Stimulated activated CD4-positive, alpha-beta T cell treated with anti-CD3 and anti-CD28 coated beads, Interleukin-2, amount 100 ng/mL, for 24 hours (primary cell): ENCODE measurements around the gene SLC13A5.
"Not testable (repeated sequence)": the region's sequence is repeated elsewhere in the genome, so short reads cannot be mapped to it uniquely, and the experiment has no call there.

ENCODE experiments used
- DNase-seq, 2 donors: peaks; one replicate each; pipeline ENCODE4 v3.0.0-alpha.2; 2020

Gene SLC13A5

DNA sequence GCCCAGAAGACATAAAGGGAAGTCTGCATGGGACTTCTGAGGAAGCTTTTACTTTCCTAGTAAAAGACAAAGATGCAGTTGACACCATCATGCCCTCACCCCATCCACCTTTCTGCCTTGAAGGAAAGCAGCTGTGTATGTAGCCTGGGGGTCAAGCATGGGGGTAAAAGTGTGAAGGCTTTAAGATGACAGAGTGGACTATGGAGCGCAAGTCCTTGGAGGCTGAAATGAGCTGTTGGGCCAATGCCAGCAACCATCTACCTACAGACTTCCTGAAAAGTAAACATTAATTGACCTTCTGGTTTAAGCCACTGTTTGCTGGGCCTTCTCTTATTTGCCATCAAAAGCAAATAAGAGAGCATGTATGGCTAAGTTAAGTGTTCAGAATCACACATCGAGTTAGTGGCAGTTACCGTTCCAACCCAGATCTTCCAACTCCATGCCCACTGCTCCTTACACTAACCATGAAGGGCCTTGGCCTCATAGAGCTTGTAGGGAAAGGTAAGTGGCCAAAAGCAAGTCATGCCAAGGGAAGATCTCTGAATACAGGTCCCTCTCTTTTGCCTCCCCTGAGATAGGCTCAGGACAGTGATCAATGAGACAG is 30.0 kb downstream of the SLC13A5 start:
- no peak for DNase-seq

DNA sequence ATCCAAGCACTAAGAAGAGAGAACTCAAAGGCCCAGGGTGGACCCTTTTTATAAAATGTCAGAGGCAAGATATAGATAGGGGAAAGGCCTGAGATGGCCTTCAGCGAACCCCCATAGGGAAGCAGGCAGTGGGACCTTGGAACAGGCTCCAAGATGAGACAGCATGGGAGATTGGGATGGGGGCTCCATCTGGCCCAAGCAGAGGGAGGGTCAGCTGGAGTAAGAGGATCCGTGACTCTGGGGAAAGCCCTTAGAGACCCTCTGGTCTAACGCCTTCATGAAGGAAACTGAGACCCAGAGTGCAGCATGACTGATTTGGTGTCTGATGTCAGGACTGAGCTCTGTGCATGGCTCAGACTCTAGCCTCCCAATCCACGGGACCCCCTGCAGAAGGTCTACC is 30.8 kb downstream of the SLC13A5 start:
- no peak for DNase-seq

DNA sequence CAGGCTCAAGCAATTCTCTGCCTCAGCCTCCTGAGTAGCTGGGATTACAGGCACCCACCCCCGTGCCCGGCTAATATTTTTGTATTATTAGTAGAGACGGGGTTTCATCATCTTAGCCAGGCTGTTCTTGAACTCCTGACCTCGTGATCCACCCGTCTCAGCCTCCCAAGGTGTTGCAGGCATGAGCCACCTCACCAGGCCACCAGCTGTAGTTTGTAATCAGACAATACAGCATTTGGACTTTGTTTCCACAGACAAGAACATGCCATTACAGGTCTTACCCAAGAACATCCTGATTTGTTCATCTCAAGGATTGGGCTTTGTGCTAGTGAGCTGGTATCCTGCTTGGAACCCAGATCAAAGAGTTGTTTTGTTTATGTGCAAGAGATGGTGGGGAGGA is 31.5 kb downstream of the SLC13A5 start:
- no peak for DNase-seq

DNA sequence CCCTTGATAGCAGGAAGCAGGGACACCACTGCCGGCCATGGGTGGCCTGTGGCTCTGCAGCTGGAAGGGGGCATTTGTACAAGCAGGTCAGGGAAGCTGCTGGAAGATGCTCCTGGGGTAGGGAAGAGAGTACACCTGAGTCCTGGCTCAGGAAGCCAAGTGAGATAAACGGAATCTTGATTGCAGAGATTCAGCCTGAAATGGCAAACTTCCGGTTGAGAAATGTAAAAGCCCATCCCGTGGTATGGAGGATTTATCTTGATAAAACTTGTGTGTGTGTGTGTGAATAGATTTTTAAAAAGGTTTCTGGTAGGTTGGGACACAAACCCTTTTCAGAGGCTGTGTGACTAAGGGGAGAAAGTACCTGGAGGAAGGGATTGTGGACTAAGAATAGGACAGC is 32.0 kb downstream of the SLC13A5 start:
- no peak for DNase-seq

DNA sequence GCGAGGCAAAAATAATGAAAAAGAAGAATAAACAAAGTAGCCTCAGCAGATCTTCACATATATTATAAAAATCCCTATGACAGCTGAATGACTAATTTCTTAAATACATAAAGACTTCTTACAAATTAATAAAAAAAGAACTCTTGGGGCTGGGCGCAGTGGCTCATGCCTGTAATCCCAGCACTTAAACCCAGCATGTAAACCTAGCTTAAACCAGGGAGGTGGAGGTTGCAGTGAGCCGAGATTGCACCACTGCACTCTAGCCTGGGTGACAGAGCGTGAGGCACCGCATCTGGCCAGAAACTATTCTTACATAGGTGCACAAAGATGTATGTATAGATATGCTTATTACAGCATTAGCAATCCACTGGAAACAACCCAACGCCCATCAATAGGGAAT is 33.9 kb downstream of the SLC13A5 start:
- DNase-seq: no peak

DNA sequence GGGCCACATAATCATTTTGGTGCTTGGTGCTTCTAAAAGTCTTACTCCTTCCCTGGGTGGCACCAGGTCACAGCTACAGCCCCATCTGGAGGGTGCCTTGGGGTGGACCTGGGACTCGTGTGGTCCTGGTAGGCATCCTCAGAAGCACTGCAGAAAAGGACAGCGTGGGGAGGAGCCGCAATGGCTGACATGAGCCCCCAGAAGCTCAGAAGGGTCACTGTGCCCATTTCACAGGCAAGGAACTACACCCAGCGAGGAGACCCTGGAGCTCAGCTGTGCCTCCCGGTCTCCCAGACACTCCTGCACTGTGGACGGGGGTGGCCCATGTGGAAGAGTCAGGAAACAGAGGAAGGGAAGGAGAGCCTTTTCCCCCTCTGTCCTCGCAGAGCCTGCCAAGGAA is 35.2 kb downstream of the SLC13A5 start:
- DNase-seq: no peak

DNA sequence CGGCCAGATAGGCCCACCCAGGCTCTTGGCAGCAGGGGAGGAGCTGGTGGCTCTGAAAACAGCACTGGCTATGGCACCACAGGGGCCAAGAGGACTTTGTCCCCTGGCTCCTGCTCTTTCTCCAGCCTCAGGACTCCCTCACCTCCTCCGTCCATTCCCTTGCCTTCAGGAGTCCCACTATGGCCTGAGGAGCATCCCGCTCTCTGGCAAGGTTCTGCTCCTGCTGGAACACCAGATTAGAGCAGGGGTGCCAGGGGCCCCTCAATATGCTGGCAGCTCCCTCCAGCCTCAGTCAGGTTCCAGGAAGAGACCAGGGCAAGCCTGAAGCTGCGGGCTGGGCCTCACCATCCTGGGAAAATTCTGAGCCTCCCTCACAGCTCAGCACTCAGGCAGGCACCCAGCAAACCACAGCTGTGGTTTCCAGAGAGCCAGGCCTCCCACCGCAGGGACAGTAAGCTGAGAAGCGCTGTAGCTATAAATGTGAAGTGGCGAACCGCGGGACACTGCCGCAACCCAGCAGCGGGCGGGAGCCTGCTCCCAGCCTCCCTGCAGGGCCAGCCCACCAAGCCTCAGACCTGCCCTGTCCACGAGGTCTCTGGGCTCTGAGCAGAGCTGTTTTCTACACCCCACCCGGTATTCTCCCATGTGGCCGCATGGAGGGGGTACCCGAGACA is 35.9 kb downstream of the SLC13A5 start:
- DNase-seq: peak in 1 of 2 donors; percentile 24

DNA sequence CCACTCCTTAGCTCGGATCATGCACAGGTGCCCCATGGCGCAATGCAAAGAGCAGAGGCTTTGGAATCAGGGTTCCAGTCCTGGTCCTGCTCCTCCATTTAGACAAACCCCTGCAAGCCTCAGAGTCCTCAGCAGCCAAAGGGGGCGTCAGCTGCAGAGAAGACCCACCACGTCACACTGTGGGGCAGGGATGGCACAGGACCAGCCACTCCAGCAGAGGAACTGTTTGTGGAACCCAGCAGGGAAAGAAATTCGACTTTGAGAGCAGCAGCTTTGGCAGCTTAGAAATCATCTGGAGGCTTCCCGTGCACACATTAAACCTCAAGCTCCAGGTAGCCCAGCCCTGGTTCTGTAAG is 36.4 kb downstream of the SLC13A5 start:
- no peak for DNase-seq

DNA sequence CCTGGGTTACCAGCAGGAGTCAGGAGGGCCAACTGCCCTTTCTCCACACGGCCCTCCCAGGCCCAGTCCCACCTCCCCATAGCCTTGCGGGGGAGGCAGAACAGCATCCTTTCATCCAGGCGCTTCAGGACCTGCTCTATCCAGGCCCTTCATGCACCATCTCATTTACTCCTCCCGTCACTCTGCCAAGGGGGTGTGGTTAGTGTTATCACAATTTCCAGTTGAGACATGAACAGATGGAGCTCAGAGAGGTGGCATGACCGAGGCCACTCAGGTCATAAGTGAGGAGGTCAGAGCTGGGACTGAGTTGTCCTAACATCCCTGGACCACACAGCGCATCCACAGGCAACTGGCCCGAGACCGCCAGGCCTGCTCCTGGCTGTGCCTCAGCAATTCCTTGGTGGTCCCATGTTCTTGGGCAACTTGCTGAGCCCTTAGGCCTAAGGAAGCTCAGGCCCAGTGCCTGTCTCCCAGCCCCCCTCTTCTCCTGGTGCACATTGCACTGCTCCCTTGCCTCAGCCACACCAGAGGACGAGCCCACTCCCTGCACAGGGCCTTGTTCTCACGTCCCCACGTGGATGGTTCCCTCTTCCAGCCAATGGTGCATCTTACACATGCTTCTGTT is 37.9 kb downstream of the SLC13A5 start:
- DNase-seq: no peak

DNA sequence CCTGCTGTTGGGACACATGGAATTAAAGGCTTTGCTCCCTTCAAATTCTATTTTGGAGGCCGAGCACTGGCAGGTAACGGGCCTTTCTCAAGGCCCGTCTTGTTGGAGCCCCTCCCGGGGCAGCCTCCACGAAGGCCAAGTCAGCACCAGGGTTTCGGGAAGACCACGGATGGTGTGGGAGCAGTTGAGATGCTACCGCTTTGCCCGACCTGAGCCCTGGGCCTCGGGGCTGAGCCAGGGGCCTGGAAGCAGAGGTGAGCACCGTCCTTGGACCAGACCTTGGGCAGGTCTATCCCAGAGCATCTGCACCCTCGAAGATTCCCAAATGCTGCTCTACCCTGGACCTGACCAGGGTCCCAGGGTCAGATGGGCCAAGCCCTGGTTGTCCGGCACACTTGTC is 38.6 kb downstream of the SLC13A5 start:
- DNase-seq: no peak

DNA sequence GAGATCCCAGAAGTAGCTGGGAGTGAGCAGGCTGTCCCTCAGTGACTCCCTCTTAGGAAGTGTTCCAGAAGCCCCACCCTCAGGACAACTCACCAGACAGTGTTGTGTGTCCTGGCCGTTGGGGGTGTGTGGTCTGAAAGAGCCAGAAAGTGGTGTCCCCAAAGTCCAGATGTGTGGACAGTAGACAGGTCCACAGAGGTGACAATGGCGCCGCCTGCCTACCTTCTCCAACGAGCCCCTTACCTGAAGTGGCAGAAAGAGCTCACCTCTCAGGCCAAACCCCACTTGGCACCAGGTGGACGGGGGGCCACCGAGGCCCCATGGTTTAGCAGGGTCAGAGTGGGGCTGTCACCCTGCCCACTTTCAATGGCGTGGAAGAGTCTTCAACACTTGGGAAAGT is 41.7 kb downstream of the SLC13A5 start:
- no peak for DNase-seq

DNA sequence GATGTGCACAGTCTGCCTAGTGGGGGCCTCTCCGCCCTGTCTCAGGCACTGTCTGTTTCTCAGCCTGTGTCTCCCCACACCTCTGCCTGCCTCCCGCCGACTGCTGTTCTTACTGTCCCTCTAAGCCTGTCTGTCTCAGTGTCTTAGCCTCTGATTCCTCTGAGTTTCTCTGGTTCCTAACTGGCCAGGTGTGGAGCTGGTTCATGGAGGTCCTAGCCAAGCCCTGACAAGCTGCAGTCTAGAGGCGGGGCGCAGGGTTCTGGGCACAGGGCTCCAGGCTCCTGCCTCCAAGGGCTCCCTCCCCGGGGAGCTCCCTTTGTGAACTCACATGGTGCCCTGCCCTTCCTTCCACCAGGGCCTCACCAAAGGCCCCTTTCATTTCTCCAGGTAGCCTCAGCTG is 42.2 kb downstream of the SLC13A5 start:
- DNase-seq: no peak

DNA sequence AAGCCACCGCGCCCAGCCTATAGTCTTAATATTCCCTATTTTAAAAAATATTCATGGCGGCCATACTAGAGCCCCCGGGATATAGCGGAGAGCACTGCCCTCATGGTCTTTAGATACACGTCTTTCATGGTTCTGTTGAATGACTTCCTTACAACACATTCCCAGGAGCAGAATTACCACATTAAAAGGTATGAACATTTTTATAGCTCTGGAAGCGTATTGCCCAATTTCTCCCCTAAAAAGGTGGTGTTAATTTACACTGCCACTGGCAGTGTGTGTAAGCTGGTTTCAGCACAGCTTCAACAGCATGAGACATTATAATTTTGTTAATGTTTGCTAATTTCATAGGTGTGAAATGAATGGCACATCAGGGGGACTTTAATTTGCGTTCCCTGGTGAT is 42.6 kb downstream of the SLC13A5 start:
- DNase-seq: no peak

DNA sequence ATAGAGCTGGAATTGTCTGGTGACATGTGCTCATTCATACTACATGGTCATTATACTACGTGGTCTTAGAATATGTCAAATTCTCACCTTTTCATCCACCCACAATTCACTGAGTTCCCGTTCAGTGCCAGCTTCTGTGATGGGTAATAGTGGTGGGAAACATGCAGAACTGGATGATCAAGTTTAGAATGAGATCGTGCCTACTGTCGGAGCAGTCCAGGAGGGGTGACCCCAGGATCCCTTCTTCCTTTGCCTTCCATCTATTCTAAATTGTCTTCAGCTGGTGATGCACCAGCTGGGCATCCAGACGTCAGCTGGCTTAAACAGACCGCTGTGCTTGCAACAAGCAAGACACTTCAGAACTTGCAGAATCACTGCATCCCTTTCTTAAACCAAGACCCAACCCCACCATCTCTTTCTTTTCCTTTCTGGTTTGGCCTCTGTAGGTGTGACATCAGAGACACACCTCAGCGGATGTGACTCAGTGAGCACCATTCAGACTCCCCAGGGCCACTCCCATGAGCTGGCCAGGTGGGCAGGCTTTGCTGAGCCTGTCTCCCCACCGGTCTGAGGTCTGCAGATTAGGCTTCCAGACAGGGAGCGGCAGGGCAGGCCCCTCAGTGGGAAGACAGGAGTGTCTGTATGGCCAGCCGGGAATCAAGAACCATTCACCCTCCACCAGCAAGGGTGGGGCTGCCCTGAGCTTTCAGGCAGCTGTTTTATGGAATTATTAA is 43.5 kb downstream of the SLC13A5 start:
- no peak for DNase-seq

DNA sequence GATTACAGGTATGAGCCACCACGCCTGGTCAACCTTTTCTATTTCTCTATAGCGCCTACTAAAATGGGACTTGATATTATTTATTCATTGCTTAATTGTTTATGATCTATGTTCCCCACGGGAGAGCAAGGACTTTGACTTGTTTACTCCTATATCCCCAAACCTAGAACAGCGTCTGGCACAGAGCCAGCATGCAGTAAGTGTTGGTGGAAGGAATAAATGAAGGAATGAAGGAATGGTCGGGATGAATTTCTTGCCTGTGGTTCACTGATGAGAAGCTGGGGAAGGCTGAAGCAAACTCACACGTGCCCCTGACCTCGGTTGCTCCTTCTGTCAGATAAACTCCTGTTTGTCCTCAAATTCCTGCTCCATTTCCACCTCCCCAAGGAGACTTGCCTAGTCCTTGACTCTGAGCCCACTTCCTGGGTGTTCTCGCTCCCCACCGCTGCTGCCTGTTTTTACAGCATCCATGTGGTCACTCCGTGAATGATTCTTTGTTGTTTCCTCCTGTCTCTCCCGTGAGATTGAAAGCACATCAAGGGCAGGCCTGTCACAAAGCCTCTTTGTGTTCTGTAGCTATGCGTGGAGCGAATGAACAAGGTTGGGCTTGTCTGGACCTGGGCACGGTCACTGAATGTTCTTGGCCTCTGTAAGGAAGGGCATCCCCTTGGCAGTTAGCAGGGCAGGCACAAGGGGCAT is 44.3 kb downstream of the SLC13A5 start:
- DNase-seq: no peak

DNA sequence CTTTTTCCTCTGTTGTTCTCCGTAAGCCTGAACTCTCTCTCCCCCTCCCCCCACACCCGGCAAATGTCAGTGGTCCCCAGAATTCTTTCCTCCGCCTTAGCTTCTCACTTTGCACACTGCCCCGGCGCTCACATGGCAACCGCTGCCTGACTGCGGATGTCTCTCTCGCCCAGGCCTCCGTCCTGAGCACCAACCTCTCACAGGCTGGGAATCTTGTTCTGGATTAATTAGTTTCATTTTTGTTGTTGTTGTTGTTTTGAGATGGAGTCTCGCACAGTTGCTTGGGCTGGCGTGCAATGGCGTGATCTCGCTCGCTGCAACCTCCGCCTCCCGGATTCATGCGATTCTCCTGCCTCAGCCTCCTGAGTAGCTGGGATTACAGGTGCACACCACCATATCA is 45.0 kb downstream of the SLC13A5 start:
- no peak for DNase-seq

DNA sequence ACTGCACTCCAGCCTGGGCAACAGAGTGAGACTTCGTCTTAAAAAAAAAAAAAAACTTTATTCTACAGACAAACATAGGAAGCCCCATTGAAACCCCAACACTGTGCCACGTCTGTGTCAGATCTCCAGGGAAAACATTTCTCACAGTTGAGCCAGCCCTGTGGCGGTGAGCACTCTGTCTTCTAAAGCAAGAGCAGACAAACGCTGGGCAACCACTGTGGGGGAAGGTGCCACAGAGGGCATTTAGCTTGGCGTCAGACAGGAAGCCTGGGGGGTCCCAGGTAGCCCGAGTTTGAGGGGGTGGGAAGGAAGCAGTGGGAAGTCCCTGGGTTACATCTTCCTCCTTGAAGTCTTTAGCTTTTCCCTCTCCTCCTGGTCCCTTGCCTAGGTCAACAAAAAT is 45.7 kb downstream of the SLC13A5 start:
- no peak for DNase-seq

DNA sequence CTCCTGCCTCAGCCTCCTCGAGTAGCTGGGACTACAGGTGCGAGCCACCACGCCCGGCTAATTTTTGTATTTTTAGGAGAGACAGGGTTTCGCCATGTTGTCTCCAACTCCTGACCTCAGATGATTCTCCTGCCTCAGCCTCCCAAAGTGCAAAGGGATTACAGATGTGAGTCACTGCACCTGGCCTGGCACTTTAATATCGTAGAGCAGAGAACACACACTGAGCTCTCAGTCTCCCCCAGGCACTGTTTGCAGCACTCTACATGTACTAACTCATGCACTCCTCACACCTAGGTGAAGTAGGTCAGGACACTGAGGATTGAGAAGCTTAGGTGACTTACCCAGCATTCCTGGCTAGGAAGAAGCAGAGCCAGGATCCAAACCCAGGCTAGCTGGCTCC is 46.6 kb downstream of the SLC13A5 start:
- no peak for DNase-seq

DNA sequence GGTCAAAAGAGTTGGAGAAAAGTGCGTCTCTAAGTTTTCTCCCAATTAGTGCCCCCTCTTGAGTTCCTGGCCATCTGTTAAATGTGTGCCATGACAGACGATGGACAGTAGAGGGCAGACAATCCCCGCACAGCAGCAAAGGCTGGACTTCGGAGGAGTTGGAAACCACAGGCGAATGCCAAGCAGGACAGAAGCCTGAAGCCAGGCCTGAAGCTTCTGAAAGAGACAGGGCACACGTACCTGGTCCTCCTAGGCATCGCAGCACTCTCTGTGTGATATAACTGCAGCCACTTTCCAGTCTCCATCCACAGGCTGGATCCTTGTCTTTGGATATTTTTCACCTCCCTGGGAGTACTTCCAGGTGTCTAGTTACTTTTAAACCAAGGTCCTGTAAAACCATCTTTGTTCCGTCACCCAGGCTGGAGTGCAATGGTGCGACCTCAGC is 47.1 kb downstream of the SLC13A5 start:
- DNase-seq: peak; percentile 47 to 60

DNA sequence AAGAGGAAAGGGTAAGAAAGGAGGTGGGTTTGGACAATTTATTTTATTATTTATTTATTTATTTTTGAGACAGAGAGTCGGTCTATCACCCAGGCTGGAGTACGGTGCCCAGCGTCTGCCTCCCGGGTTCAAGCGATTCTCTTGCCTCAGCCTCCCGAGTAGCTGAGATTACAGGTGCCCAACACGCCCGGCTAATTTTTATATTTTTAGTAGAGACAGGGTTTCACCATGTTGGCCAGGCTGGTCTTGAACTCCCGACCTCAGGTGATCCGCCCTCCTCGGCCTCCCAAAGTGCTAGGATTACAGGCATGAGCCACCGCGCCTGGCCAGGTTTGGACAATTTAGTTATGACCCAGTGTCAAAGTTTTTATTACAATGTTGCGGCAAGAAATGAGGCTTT is 50.0 kb downstream of the SLC13A5 start:
- DNase-seq: not testable (repeated sequence)

DNA sequence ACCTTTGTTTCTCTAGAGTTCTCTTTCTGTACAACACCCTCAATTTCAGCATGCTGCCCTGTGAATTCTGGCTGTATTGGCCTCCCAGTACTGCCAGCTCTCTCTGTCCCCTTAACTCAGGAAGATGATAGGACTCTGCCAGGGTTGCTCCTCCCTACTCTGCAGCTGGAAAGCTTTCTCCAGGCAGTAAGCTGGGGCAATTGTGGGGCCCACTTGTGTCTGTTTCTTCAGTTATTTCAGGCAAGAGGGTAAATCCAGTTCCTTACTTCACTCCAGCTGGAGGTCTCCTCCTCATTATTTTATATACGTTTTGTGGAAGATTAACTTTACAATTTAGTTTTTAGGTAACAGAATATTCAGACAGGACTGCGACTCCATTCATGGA is 51.7 kb downstream of the SLC13A5 start:
- no peak for DNase-seq

DNA sequence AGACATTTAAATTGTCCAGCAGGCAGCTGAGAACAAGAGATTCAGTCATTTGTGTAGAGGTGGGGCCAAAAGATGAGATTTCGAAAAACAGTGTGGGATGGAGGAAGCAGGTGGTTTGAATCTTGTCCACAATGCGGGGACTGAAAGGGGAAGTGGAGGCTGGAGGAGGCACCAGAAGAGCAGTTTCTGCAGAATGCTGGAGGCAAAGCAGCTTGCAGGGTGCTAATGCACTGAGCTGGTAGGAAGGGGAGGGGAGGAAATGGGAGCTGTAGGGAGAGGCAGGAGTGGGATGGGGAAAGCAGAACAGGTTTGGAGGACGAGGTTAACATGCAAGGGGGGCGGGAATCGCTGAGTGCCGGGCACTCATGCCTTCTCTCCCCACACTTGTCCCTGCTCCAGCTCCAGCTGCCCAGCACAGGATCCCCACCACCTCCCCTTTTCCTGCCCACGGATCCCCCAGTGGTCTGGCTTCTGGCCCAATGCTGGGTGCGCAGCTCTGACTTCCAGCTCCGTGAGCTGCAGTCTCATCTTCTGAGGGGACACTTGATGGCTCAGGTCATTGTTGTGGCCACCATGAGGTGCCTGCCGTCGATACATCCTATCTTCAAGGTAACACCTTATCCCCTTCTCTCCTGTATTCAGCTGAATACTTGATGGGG is 52.2 kb downstream of the SLC13A5 start:
- no peak for DNase-seq

DNA sequence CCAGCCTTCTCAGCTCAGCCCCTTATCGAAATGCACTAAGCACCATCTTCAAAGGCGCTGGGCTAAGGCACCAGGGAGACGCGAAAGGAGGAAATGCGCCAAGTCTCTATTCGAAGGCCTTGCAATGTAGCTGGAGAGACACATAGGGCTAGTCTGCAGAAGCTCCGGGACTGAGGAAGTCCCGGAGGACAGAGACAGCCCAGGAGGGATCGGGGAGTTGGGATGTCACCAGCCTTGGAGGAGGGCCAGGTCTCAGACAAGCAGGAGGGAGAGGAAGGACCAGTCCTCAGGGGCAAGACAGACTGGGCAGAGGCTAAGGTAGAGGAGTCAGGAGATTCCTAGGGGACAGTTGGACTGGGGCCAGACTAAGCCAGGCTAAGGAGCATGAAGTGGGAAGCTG is 53.1 kb downstream of the SLC13A5 start:
- DNase-seq: no peak
